Body of pancreas (tissue), 4 donors: ENCODE data around the gene AADACL4. TPM values are rescaled to one million over a fixed set of nuclear protein-coding genes. Genes with fewer than 3 reads are reported as not detected.

ENCODE experiments used
- ATAC-seq: fragments of 150-250 bp; one replicate; pipeline ENCODE4 v1.9.1; 2016
- DNase-seq, 4 donors: peaks; one replicate each; pipeline ENCODE4 v3.0.0-alpha.2; 2019
- H3K27ac ChIP-seq, 4 donors: fragments of 200-600 bp; sonication (generic); 1 replicate in 3 of 4; 2 replicates in 1 of 4; pipeline versions ENCODE4 v1.5.1 to v1.6.1; 2016 to 2019; ENCODE audit warnings: mild to moderate bottlenecking in 1 of 4, mixed read lengths in 1 of 4, moderate library complexity in 1 of 4
- H3K27me3 ChIP-seq, 2 donors: fragments of 200-600 bp; sonication (generic); one replicate each; pipeline ENCODE4 v1.6.0; 2016; ENCODE audit warnings: mild to moderate bottlenecking in 1 of 2
- H3K36me3 ChIP-seq, 2 donors: fragments of 200-600 bp; sonication (generic); replicated peaks in 1 of 2; 2 replicates each; pipeline ENCODE4 v1.5.1; 2016; ENCODE audit warnings: low read depth in 2 of 2; ENCODE audit not compliant: insufficient read depth in 1 of 2
- H3K4me1 ChIP-seq: fragments of 200-600 bp; sonication (generic); one replicate; pipeline ENCODE4 v1.6.0; 2016
- H3K4me3 ChIP-seq, 2 donors: fragments of 200-600 bp; sonication (generic); 1 replicate in 1 of 2; 2 replicates in 1 of 2; pipeline ENCODE4 v1.5.1; 2016 to 2019
- H3K9me3 ChIP-seq, 3 donors: fragments of 200-600 bp; sonication (generic); 1 replicate in 2 of 3; 2 replicates in 1 of 3; pipeline ENCODE4 v1.5.1; 2016
- POLR2A ChIP-seq, 3 donors: fragments of 450-650 bp; IDR thresholded peaks; one replicate each; pipeline ENCODE4 v1.6.1; 2016; ENCODE audit warnings: antibody characterized with exemption in 3 of 3, mild to moderate bottlenecking in 2 of 3
- WGBS, 2 donors: methylation state at CpG; one replicate each; pipeline ENCODE4 v1.1.5; 2017; 5-methylcytosine and 5-hydroxymethylcytosine counted together
- intact Hi-C: fragments of 100-400 bp; cut with DNase I; formaldehyde crosslinking; loops from one replicate; pipeline ENCODE4 v1.15.1; 2023
- small RNA-seq: library from RNA; depleted of rRNA; stranded (forward); fragments of <200 nt; gene quantifications from one replicate; pipeline ENCODE3, GENCODE V24; 2016
- total RNA-seq, 2 donors: library from RNA; depleted of rRNA; stranded (reverse); fragments of >200 nt; gene quantifications; one replicate each; pipeline ENCODE4 v1.1.0, GENCODE V29; 2016
- TF ChIP-seq, protein P1 (sequence below), 7 experiments: fragments of 450-650 bp in 4 of 7; fragments of 200-600 bp in 3 of 7; sonication (generic) in 3 of 7; IDR thresholded peaks; one replicate each; pipeline ENCODE4 v1.5.1; 2016 to 2019; ENCODE audit warnings: antibody characterized with exemption in 7 of 7

The AADACL4 gene
- total RNA-seq, 2 donors from 2014 or later = not detected

DNA sequence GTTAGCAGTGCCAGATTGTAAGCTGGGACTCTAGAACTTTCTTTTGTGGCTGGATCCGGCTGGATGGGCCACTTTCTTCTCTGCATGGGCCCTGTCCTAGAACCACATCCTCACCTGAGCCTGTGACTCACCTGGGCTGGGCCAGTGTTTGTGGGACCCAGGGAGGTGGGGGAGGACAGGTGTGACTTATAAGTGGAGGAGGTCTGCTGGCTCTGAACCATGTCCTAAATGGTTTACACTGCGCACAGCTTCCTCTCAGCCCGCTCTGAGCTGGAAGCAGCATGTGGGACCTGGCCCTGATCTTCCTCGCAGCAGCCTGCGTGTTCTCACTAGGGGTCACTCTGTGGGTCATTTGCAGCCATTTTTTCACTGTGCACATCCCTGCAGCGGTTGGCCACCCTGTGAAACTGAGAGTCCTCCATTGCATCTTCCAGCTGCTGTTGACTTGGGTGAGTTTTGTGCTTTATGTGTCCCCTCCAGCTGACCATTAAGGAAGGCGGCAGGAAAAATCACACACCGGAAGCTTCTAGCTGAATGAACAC, 72.1 kb downstream of the AADACL4 start, which contains the start of gene AADACL3:
TSS of gene AADACL3 (plus strand) at position 215 of the 542 bp plus-strand sequence. CDS start at position 282, 67 bp downstream.
- Histone ChIP-seq H3K4me1 (no peaks in the 10 kb centered on the region), H3K27me3 (no peaks in the 10 kb centered on the region), H3K4me3 (no peak within 1 kb of the TSS), H3K27ac (no peak within 1 kb of the TSS), H3K36me3 (no peaks in the 10 kb centered on the region), H3K9me3 (no peaks in the 10 kb centered on the region)
- DNase-seq (no peak), ATAC-seq (no peak)
- TF ChIP-seq, protein P1, sequence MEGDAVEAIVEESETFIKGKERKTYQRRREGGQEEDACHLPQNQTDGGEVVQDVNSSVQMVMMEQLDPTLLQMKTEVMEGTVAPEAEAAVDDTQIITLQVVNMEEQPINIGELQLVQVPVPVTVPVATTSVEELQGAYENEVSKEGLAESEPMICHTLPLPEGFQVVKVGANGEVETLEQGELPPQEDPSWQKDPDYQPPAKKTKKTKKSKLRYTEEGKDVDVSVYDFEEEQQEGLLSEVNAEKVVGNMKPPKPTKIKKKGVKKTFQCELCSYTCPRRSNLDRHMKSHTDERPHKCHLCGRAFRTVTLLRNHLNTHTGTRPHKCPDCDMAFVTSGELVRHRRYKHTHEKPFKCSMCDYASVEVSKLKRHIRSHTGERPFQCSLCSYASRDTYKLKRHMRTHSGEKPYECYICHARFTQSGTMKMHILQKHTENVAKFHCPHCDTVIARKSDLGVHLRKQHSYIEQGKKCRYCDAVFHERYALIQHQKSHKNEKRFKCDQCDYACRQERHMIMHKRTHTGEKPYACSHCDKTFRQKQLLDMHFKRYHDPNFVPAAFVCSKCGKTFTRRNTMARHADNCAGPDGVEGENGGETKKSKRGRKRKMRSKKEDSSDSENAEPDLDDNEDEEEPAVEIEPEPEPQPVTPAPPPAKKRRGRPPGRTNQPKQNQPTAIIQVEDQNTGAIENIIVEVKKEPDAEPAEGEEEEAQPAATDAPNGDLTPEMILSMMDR (IDR thresholded peaks at IDR 0.05) = no peak
- TF ChIP-seq POLR2A (IDR thresholded peaks at IDR 0.05) = no peak
- intact Hi-C loops = no loop called here
- 88 to 91% methylated on average over 8 of the region's 8 CpGs for WGBS, 2 donors

Small RNA genes within 50 kb of the gene (small RNA-seq; reads per million reads assigned to genes)
- gene AC244670.1 = not detected

Other genes with a start within 250 kb of the AADACL4 start
- gene DHRS3, start 25.9 kb upstream of the AADACL4 start, total RNA-seq = 100 to 1,000 TPM in 1 of 2 donors, 10 to 100 TPM in 1; 81.7 to 104 TPM
- not detected for gene AADACL3, start 72.0 kb downstream of the AADACL4 start, total RNA-seq
- gene CFAP107, start 102.1 kb downstream of the AADACL4 start, total RNA-seq = not detected
- gene PRAMEF12, start 129.7 kb downstream of the AADACL4 start, total RNA-seq = not detected
- not detected for gene PRAMEF1, start 147.3 kb downstream of the AADACL4 start, total RNA-seq
- gene PRAMEF11, start 187.3 kb downstream of the AADACL4 start, total RNA-seq = not detected
- not detected for gene HNRNPCL1, start 204.6 kb downstream of the AADACL4 start, total RNA-seq
- gene PRAMEF2, start 213.0 kb downstream of the AADACL4 start, total RNA-seq = not detected
- gene PRAMEF4, start 242.1 kb downstream of the AADACL4 start, total RNA-seq = not detected